HPDE6-E6E7 (cell line): Measurements from ENCODE around the gene NUTM2B.
"Not testable (repeated sequence)": the region's sequence is repeated elsewhere in the genome, so short reads cannot be mapped to it uniquely, and the experiment has no call there.

Experiments used
- DNase-seq: peaks from one replicate; pipeline ENCODE4 v3.0.0; 2011; ENCODE audit warnings: missing footprints; ENCODE audit errors: extremely low spot score

Gene NUTM2B, protein sequence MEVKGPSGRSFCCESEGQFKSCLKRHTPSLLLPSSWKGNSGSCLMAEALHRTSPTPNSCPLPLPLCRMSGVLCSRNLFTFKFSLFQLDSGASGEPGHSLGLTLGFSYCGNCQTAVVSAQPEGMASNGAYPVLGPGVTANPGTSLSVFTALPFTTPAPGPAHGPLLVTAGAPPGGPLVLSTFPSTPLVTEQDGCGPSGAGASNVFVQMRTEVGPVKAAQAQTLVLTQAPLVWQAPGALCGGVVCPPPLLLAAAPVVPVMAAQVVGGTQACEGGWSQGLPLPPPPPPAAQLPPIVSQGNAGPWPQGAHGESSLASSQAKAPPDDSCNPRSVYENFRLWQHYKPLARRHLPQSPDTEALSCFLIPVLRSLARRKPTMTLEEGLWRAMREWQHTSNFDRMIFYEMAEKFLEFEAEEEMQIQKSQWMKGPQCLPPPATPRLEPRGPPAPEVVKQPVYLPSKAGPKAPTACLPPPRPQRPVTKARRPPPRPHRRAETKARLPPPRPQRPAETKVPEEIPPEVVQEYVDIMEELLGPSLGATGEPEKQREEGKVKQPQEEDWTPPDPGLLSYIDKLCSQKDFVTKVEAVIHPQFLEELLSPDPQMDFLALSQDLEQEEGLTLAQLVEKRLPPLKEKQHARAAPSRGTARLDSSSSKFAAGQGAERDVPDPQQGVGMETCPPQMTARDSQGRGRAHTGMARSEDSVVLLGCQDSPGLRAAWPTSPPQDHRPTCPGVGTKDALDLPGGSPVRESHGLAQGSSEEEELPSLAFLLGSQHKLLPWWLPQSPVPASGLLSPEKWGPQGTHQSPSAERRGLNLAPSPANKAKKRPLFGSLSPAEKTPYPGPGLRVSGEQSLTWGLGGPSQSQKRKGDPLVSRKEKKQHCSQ

DNA sequence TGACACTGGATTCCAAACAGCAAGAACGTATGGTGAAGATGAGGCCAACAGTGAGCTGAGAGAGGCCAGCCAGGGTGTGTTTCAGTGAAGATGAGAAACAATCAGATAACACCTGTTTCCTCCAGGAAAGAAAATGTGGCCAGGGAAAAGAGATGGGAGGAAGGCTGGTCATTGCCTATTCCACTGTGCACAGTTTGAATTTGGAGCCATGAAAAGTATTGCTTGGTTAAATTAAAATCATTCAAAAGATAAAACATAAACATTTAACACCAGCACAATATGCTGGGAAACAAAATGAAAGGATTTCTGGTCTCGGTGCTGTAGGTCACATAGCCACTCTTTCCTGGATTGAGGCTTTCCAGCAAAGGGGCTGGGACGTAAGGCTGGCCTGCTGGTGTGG, at the start of gene NUTM2B:
TSS of gene NUTM2B (plus strand) at position 301 of the 400 bp plus-strand sequence. CDS start 383 bp downstream, outside the sequence.
- not testable (repeated sequence) for DNase-seq

DNA sequence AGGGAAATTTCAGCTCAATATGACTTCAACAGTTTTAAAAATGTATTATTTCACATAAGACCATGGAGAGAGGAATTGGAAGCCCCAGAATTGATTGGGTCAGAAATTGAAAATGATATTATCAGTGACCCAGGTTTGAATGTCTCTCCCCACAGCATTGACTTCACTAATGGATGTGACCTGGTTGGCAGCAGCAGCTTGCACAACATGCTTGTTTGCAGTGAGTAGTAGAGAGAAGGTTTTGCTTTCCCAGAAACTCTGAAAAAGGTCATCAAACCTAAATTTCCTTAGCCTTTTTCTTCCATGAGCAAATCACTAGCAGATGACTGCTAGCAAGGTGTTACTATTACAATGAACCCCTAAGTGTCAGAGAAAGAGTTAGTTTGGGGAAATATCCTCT, 39.7 kb upstream of the NUTM2B start:
- DNase-seq: not testable (repeated sequence)

DNA sequence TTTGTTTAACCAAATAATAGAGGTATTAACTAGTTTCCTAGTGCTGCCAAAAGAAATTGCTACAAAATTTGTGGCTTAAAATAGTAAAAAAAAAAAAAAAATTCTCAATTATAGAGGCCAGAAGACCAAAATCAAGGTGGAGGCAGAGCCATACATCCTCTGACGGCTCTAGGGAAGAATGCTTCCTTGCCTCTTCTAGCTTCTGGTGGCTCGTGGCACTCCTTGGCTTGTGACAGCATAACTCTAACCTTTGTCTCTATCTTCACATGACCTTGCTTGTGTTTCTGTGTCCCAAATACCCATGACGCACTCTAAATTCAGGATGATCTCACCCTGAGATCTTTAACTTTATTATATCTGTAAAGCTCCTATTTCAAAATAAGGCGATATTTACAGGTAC, 38.3 kb upstream of the NUTM2B start:
- not testable (repeated sequence) for DNase-seq

DNA sequence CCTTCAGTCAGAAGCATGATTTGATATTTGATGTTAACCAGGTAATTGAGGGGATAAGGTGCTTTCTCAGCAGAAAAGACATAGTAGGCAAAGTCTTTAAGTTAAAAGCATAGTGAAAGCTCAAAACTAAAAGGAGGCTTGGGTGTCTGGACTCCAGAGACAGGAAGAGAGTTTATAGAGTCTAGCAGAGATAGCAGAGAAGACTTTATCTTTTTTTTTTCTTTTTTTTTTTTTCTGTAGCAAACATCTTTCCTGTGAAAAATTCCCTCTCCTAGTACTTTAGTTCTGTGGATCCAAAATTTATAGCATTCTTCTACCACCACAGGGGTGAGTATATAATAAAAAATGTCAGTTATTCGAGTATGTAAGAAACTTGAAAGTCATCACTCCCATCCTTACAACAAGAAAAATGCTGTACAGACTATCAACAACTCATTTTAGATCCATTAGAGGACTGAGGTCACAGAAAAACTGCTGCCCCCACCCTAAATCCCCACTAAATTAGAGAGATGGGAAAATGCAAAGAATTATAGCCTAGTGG, 33.7 kb upstream of the NUTM2B start:
- DNase-seq: not testable (repeated sequence)

DNA sequence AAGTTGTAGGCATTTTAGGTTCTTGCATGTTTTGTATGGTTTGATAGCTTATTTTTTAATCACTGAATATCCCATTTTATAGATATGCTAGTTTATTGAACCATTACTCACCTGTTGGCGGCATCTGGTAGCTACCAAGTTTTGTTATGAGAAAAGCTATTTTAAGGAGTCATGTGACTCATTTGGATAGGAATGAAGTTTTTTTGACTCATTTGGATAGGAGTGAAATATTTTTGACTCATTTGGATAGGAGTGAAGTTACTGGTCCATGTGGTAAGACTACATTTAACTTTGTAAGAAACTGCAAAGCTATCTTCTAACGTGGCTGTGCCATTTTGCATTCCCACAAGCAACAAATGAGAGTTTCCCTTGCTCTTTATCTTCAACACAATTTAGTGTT, 28.1 kb upstream of the NUTM2B start:
- not testable (repeated sequence) for DNase-seq

DNA sequence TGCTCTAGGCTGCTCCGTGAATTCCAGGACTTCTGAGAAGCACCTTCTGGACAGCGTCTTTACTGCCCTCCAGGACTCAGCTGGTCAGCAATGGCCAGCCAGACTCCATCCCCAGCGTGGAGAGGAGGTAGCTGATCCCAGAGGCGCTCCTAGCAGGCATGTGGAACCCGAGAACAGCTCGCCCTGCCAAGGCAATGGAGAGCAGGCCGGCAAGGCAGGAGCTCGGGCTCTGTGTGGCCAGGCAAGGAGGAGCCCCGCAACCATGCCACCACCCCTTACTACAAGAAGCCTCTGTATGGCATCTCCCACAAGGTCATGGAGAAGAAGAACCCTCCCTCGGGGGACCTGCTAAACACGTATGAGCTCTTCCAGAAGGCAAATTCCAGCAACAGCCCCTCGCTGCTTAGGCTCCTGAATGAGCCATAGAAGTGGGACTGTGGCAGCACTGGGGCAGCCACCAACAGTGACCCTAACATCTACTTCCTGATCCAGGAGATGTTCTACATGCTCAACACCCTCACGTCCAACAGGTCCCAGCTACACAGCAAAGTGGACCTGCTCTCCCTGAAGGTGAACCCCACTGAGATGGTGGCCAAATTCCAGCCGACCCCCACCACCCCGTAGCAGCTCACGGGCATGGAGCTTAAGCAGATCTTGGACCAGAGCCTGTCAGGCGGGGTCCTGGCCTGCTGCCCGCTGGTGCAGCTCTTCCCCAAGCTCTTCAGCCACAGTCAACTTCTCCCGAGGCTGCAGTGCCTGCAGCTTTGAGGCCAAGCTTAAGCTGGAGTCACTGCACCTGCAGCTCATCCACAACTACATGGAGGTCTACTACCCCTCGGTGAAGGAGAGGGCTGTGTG, 19.8 kb upstream of the NUTM2B start:
- DNase-seq: not testable (repeated sequence)

DNA sequence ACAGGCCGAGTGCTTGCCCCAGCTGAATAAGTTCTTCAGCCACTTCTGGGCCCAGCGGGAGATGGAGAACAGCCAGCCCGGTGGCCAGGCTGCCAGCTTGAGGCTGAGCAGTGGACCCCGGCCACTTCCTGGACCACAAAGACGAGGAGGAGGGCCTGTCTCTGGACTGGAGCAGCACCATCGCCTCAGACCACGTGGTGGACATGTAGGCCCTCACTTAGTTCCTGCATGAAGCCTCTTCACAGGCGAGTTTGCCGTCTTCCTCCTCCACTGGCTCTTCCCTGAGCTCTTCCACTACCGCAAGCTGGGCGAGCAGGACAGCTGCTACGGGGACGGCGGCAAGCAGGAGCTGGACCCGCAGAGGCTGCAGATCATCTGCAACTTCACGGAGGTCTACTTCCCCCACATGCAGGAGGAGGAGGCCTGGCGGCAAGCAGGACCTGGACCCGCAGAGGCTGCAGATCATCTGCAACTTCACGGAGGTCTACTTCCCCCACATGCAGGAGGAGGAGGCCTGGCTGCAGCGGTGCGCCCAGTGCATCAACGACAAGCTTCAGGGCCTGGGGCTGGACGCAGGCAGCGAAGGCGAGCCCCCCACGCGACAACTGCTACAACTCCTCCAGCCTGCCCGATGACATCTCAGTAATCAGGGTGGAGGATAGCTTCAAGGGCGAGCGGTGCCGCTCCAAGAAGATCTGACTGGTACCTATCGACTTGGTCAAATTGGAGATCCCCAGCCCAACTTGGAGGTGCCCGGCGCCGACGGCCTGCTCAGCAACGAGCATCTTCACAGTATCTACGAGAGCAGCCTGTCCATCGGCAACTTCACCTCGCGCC, 18.9 kb upstream of the NUTM2B start:
- not testable (repeated sequence) for DNase-seq

DNA sequence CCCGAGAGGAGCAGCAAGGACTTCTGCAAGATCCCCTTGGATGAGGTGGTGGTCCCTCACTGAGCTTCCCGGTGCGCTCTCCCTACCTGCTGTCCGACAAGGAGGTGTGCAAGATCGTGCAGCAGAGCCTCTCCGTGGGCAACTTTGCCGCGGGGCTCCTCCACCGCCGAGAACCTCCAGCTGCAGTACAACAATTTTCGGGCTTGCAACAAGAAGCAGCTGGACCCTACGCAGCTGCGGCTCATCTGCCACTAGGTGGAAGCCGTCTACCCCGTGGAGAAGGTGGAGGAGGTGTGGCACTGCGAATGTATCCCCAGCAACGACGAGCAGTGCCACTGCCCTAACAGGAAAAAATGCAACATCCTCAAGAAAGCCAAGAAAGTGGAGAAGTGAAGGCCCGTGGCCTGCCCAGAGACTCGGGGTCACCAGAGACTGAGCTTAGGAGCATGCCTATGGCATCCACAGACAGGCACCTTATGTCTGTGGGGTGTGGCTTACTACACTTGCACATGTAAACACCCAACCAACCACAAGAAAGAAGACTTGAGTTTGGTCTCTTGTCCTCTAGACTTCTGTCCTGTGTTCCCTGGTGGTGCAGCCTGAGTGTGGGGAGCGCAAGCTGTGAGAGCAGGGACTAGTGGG, 17.9 kb upstream of the NUTM2B start:
- DNase-seq: not testable (repeated sequence)

DNA sequence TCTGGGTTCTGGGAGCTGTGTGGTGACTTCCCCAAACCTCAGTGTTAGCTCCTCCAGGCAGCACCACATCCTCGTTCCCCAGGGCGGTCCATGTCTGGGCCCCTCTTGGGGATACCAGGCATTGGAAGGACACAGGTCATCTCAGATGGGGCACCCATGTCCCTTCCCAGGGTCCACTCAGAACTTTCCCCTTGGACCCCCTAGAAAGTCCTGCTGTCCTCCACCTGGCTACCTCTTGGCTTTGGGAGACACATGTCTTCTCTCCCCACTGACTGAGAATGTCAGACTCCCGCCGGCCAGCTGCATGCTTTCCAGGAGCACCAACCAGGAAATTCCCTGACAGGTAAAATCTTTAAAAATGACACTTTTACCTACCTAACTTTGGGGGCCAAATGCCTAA, 16.4 kb upstream of the NUTM2B start:
- not testable (repeated sequence) for DNase-seq

DNA sequence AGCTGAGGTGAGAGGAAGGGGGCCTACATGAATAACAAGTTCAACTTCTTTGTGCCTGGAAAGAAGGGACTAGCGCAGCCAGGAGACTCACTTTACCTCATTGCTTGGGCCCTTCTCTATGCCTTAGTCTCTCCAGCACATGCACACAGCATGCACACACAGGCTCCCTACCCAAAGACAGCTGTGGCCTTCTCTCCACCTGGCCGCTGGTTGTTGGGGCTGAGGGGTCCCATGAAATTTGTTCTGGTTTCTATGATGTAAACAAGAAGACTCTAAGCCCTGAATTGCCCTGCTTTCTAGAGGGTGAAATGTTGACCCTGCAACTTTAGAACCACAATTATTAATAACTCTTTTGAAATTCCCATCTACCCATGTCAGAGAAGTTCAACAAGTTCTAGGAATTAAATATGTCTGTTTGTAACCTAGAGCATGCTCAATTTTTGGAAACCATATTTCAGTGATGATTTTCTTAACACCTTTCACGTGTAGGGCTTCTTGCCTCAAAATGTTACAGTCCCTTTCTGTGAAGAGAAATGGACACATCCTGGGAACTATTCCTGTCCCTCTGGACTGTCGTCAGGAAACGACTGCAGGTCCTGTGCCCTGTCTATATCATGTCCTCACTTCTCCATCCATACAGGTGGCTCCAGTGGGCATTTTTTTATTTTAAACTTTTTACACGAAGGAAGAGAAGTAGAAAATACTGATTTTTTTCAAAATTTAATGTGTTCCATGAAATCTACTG, 15.4 kb upstream of the NUTM2B start:
- not testable (repeated sequence) for DNase-seq

DNA sequence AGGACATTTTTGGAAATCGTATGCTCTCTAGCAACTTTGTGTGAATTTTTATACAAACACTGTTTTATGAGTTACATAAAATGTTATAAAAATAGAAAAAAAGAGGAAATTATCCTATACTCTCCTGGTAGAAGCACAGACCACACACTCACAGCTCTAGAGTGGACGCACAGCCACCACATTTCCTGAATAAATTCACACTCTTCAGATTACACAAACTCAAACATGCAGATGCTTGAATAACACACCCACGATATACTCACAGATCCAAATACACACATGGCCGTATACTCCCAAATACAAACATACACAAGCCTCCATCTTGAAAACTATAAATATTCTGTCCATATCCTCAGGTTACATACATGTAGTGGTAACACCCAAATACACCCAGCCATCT, 14.2 kb upstream of the NUTM2B start:
- DNase-seq: not testable (repeated sequence)

DNA sequence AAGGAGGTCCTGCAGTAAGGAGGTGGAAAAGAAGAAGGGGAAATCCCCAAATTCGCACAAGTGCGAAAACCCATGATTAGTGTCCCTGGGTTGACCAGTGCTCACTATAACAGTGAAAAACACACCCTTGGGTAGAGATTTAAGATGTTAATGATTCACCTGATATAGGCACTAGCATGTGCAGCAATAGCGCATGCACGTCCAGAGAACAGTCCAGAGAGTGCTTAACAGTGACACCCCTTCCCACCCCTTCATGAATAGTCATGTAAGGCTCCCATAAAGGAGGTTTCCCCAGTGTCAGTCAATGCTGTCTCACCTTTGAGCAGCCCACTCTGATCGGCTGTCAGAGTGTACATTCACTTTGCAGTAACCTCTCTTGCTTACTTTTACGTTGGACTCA, 6.4 kb upstream of the NUTM2B start:
- not testable (repeated sequence) for DNase-seq

DNA sequence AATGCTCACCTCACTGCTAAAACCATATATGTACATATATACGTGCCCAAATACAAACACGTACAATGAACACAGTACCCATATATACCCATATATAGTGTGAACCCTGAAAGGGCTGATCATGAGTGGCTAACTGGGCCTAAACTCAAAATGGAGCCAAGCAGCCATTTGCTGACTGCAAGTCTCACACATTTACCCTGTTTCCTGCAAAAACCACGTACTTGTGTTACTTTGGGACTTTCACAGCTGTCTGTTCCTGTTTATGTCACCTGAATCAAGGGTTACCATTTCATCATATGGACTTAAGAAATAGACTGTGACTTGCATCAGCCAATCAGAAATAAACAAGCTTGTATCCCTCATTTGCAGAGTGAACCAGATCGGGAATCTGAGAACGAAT, 5.9 kb upstream of the NUTM2B start:
- DNase-seq: not testable (repeated sequence)

DNA sequence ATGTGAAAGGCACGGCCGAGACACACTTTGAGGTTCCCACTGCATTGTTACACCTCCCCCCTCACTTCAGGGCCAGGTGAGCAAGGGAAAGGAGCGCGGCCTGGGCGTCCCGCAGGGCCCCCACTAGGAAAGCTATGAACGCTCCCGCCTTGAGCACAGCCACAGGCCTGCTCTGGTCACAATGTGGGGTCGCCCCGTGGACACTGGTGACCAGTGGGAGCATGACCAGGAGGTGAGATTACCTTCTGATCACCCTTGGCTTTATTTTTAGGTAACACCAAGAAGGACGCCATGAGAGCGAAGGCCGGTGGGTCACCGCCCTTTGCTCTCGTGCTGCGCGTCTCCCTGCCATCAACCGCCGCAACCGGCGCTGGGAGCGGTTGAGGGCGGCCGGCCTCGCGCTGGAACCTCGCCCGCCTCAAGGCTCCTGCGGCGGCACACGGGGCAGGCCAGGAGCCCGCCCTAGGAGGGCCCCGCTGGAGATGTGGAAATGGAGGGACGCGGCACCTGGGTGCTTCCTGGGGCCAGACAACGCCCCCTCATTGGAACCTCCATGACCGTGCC, 2.6 kb upstream of the NUTM2B start:
- not testable (repeated sequence) for DNase-seq

DNA sequence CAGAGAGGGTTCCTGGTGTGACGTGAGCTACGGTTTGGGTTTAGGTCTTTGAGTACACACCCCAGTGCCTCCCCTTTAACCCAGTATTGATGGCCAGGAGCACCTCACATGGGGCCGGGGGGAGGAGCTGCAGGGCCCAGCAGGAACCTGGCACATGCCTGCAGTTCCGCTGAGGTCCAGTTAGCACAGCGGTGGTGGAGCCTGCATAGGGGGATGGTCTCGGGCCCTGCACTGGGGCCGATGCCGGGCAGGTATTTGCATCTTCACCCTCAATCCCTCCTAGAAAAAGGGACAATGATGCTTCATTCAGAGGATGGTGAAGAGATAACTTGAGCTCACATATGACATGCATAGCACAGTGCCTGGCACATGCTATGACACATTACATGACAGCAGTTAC, 4.0 kb downstream of the NUTM2B start:
- DNase-seq: not testable (repeated sequence)

DNA sequence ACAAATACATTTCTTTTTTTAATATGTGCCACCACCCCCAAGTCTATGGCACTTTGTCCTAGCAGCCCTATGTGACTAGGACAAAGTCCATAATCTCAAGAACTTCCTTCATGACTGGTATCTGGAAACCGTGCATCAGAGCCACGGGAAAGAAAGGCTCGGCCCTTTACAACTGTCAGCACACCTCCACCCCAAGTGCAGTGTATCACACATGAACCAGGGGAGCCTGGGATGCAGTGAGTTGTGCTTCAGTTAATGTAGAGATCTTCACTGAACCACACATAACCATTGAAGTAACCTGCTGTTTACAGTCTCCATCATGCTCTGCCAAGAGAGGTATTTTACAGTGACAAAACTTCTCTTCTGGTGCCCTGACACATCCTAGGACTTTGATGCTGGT, 11.9 kb downstream of the NUTM2B start:
- DNase-seq: not testable (repeated sequence)

DNA sequence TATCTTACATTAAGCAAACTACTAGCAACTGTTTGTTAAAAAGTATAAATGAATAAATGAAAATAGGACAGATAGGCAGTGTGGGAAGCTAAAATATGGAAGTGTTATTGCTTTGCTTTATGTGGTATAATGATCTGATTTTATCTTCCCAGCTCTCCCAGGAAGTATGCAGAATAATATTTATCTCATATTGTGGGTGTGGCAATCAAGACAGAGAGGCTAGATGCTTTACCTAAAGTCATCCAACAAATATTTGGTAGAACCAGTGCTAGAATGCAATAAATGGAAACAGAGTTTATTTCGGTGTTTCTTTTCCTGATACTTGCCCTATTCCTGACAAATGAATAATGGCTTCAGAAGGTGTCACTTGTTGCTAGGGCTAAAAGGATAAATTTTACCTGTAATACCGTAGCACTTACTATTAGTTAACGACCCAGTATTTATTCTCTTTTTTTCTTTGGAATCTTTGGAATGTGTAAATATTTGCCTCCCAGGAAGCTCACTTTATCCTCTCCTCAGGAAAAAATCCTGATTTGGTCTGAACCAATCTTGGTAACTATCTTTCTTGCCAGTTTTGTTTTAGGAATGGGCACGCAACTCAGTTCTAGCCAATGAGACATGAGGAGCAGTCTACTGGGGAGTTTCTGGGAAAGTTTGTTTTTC, 14.0 kb downstream of the NUTM2B start:
- DNase-seq: not testable (repeated sequence)

DNA sequence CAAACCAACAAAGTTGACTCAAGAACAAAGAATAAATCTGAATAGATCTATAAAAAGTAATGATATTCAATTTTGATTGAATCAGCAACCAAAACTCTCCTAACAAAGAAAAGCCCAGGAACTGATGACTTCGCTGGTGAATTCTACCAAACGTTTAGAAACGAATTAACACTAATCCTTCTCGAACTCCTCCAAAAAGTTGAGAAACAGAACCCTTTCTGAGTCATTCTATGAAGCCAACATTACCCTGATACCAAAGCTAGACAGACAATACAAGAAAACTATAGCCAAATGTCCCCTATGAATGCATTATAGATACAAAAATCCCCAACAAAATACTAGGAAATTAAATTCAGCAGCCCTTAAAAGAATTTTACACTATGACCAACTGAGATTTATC, 17.0 kb downstream of the NUTM2B start:
- not testable (repeated sequence) for DNase-seq
